Liver (tissue), 9 donors: Measurements from ENCODE around the gene FAT1. TPM values are rescaled to one million over a fixed set of nuclear protein-coding genes. Genes with fewer than 3 reads are reported as not detected.

ENCODE experiments used
- DNase-seq: peaks from one replicate; pipeline ENCODE4 v3.0.0-alpha.2; 2017; ENCODE audit warnings: low spot score
- H3K27ac ChIP-seq, 2 donors: one replicate each; pipeline ENCODE4 v1.7.0; 2013; ENCODE audit warnings: inconsistent platforms in 2 of 2, low read length in 2 of 2, control low read depth in 1 of 2, low read depth in 1 of 2, mild to moderate bottlenecking in 1 of 2
- H3K27me3 ChIP-seq, 4 donors: one replicate each; pipeline versions ENCODE4 v1.6.1 to v1.7.0; 2013; ENCODE audit warnings: low read length in 3 of 4, inconsistent platforms in 1 of 4, mild to moderate bottlenecking in 1 of 4, moderate library complexity in 1 of 4; ENCODE audit not compliant: control insufficient read depth in 4 of 4, insufficient read depth in 4 of 4
- H3K36me3 ChIP-seq, 4 donors: one replicate each; pipeline versions ENCODE4 v1.6.1 to v1.7.0; 2013; ENCODE audit warnings: low read length in 3 of 4, mild to moderate bottlenecking in 3 of 4, low read depth in 1 of 4, moderate library complexity in 1 of 4; ENCODE audit not compliant: control insufficient read depth in 4 of 4, insufficient read depth in 3 of 4
- H3K4me1 ChIP-seq, 4 donors: one replicate each; pipeline versions ENCODE4 v1.6.1 to v1.7.0; 2013; ENCODE audit warnings: low read length in 3 of 4, mild to moderate bottlenecking in 3 of 4, moderate library complexity in 1 of 4; ENCODE audit not compliant: control insufficient read depth in 4 of 4, insufficient read depth in 4 of 4
- H3K4me3 ChIP-seq, 3 donors: one replicate each; pipeline versions ENCODE4 v1.6.1 to v1.7.0; 2013; ENCODE audit warnings: low read length in 3 of 3, control low read depth in 1 of 3, low read depth in 1 of 3, mild to moderate bottlenecking in 1 of 3
- H3K9ac ChIP-seq, 2 donors: one replicate each; pipeline ENCODE4 v1.7.0; 2013; ENCODE audit warnings: low read length in 2 of 2, mild to moderate bottlenecking in 2 of 2, moderate library complexity in 2 of 2, control low read depth in 1 of 2, low read depth in 1 of 2
- H3K9me3 ChIP-seq, 4 donors: one replicate each; pipeline versions ENCODE4 v1.6.1 to v1.7.0; 2013; ENCODE audit warnings: low read length in 3 of 4; ENCODE audit not compliant: control insufficient read depth in 4 of 4
- ATF3 ChIP-seq: IDR thresholded peaks from 2 replicates; pipeline ENCODE4 v1.6.1; 2016; ENCODE audit warnings: antibody characterized with exemption
- GABPA ChIP-seq, 2 donors: IDR thresholded peaks in 1 of 2; conservative IDR thresholded peaks in 1 of 2; 2 replicates each; pipeline ENCODE4 v1.6.1; 2016; ENCODE audit warnings: antibody characterized with exemption in 2 of 2, mild to moderate bottlenecking in 1 of 2, moderate library complexity in 1 of 2
- HNF4A ChIP-seq, 2 donors: conservative IDR thresholded peaks; 2 replicates each; pipeline ENCODE4 v1.6.1; 2016; ENCODE audit warnings: antibody characterized with exemption in 2 of 2, mild to moderate bottlenecking in 2 of 2
- JUND ChIP-seq, 2 donors: IDR thresholded peaks; 2 replicates each; pipeline ENCODE4 v1.6.1; 2016; ENCODE audit warnings: antibody characterized with exemption in 2 of 2
- NR2F2 ChIP-seq: IDR thresholded peaks from 2 replicates; pipeline ENCODE4 v1.6.1; 2016; ENCODE audit warnings: antibody characterized with exemption
- RAD21 ChIP-seq, 2 donors: IDR thresholded peaks; 2 replicates each; pipeline ENCODE4 v1.6.1; 2016; ENCODE audit warnings: antibody characterized with exemption in 2 of 2, mild to moderate bottlenecking in 2 of 2
- RXRA ChIP-seq, 2 donors: IDR thresholded peaks; 2 replicates each; pipeline ENCODE4 v1.6.1; 2017 to 2018; ENCODE audit warnings: antibody characterized with exemption in 2 of 2, mild to moderate bottlenecking in 1 of 2
- TAF1 ChIP-seq: conservative IDR thresholded peaks from 2 replicates; pipeline ENCODE4 v1.6.1; 2016; ENCODE audit warnings: antibody characterized with exemption, mild to moderate bottlenecking
- YY1 ChIP-seq: IDR thresholded peaks from 2 replicates; pipeline ENCODE4 v1.6.1; 2016; ENCODE audit warnings: antibody characterized with exemption, mild to moderate bottlenecking
- ZBTB33 ChIP-seq: IDR thresholded peaks from 2 replicates; pipeline ENCODE4 v1.6.1; 2016; ENCODE audit warnings: antibody characterized with exemption
- WGBS: extraction: QIAGEN DNeasy Blood & Tissue Kit; methylation state at CpG from one replicate; pipeline ENCODE4 v1.1.7; 2013; 5-methylcytosine and 5-hydroxymethylcytosine counted together
- polyA plus RNA-seq, 2 donors: library from polyadenylated mRNA; stranded (reverse) in 1 of 2; unstranded in 1 of 2; fragments of 200-250 nt in 1 of 2; fragments of >200 nt in 1 of 2; fragmentation: Nextera tagmentation in 1 of 2; extraction: Ambion mirVana in 1 of 2; gene quantifications; one replicate each; pipeline versions ENCODE4 v1.2.1 to v1.2.3, GENCODE V29; 2013 to 2015
- total RNA-seq, 2 donors: library from RNA; depleted of rRNA; stranded (reverse); fragments of >200 nt; gene quantifications; one replicate each; pipeline ENCODE4 v1.2.3, GENCODE V29; 2014
- TF ChIP-seq, protein P1 (sequence below): fragments of 150-350 bp; IDR thresholded peaks from 2 replicates; pipeline ENCODE4 v1.5.1; 2017; ENCODE audit warnings: improper control_type of control experiment, low read depth, low read length; ENCODE audit not compliant: missing input control
- TF ChIP-seq, protein P2 (sequence below): IDR thresholded peaks from 2 replicates; pipeline ENCODE4 v1.6.1; 2016; ENCODE audit warnings: antibody characterized with exemption, mild to moderate bottlenecking
- donor health status: healthy.
- donor health status: healthy.
- donor health status: healthy.
- donor health status: healthy.
- donor health status: healthy.

FAT1 gene
- total and polyA plus RNA-seq, 4 donors: 10.0 to 48.0 (median 30.0) TPM

- Histone ChIP-seq H3K4me1 (peaks cover 3 to 35% (median 23%) of the 10 kb centered on the region in 4 donors), H3K27me3 (no peaks in the 10 kb centered on the region), H3K4me3 (peak overlapping the region; percentile 68 to 88 (median 74)), H3K9ac (peak overlapping the region; percentile 64 to 84), H3K9me3 (no peaks in the 10 kb centered on the region), H3K36me3 (no peaks in the 10 kb centered on the region), H3K27ac (peak overlapping the region; percentile 75 to 80)
- TF ChIP-seq, protein P1, sequence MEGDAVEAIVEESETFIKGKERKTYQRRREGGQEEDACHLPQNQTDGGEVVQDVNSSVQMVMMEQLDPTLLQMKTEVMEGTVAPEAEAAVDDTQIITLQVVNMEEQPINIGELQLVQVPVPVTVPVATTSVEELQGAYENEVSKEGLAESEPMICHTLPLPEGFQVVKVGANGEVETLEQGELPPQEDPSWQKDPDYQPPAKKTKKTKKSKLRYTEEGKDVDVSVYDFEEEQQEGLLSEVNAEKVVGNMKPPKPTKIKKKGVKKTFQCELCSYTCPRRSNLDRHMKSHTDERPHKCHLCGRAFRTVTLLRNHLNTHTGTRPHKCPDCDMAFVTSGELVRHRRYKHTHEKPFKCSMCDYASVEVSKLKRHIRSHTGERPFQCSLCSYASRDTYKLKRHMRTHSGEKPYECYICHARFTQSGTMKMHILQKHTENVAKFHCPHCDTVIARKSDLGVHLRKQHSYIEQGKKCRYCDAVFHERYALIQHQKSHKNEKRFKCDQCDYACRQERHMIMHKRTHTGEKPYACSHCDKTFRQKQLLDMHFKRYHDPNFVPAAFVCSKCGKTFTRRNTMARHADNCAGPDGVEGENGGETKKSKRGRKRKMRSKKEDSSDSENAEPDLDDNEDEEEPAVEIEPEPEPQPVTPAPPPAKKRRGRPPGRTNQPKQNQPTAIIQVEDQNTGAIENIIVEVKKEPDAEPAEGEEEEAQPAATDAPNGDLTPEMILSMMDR: peak; percentile 48
- TF ChIP-seq ZBTB33: no peak
- TF ChIP-seq NR2F2: no peak
- no peak for TF ChIP-seq TAF1
- no peak for TF ChIP-seq HNF4A (conservative IDR thresholded peaks at IDR 0.05)
- TF ChIP-seq YY1: peak; percentile 61
- no peak for TF ChIP-seq JUND (IDR thresholded peaks at IDR 0.05)
- peak; percentile 80 to 82 for TF ChIP-seq RAD21 (IDR thresholded peaks at IDR 0.05)
- no peak for TF ChIP-seq GABPA (IDR thresholded peaks at IDR 0.05 in 1 of 2, conservative IDR thresholded peaks at IDR 0.05 in 1 of 2)
- TF ChIP-seq, protein P2, sequence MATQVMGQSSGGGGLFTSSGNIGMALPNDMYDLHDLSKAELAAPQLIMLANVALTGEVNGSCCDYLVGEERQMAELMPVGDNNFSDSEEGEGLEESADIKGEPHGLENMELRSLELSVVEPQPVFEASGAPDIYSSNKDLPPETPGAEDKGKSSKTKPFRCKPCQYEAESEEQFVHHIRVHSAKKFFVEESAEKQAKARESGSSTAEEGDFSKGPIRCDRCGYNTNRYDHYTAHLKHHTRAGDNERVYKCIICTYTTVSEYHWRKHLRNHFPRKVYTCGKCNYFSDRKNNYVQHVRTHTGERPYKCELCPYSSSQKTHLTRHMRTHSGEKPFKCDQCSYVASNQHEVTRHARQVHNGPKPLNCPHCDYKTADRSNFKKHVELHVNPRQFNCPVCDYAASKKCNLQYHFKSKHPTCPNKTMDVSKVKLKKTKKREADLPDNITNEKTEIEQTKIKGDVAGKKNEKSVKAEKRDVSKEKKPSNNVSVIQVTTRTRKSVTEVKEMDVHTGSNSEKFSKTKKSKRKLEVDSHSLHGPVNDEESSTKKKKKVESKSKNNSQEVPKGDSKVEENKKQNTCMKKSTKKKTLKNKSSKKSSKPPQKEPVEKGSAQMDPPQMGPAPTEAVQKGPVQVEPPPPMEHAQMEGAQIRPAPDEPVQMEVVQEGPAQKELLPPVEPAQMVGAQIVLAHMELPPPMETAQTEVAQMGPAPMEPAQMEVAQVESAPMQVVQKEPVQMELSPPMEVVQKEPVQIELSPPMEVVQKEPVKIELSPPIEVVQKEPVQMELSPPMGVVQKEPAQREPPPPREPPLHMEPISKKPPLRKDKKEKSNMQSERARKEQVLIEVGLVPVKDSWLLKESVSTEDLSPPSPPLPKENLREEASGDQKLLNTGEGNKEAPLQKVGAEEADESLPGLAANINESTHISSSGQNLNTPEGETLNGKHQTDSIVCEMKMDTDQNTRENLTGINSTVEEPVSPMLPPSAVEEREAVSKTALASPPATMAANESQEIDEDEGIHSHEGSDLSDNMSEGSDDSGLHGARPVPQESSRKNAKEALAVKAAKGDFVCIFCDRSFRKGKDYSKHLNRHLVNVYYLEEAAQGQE: no peak
- peak; percentile 75 for DNase-seq
- WGBS: 2% methylated on average over 54 of the region's 54 CpGs
These were observed 2.1 kb upstream of the FAT1 start for GRCh38 chr4:186725469-186726425.

- Histone ChIP-seq H3K27me3 (no peaks in the 10 kb centered on the region), H3K27ac (peak overlapping the region; percentile 78 to 80), H3K36me3 (no peaks in the 10 kb centered on the region), H3K9ac (peak overlapping the region; percentile 62 to 64), H3K4me3 (peak overlapping the region; percentile 68 to 88 (median 76)), H3K4me1 (peaks cover 3 to 35% (median 23%) of the 10 kb centered on the region in 4 donors), H3K9me3 (peaks cover 0 to 6% (median 1%) of the 10 kb centered on the region in 4 donors)
- TF ChIP-seq ATF3 (no peak), RXRA (IDR thresholded peaks at IDR 0.05) (no peak)
- DNase-seq: no peak
- WGBS: 4% methylated on average over 19 of the region's 19 CpGs
These were observed 1.3 kb upstream of the FAT1 start for GRCh38 chr4:186724864-186725468.
